Neural cell (in vitro differentiated cells): ENCODE measurements around the gene TSPAN9. TPM values are rescaled to one million over a fixed set of nuclear protein-coding genes. Genes with fewer than 3 reads are reported as not detected.

Source experiments
- H2AFZ ChIP-seq: fragments of 200-600, 300-800 bp; sonication (generic), shearing (Covaris generic); 2 replicates; pipeline ENCODE4 v1.6.0; 2014; ENCODE audit warnings: low read depth, mild to moderate bottlenecking, antibody characterized with exemption, low read length, moderate library complexity
- H3F3A ChIP-seq: fragments of 200-600 bp; shearing (Covaris generic); 2 replicates; pipeline ENCODE4 v1.6.1; 2016; ENCODE audit warnings: mild to moderate bottlenecking, moderate library complexity, mixed read lengths, antibody characterized with exemption, low read length; ENCODE audit not compliant: insufficient read depth, poor library complexity, severe bottlenecking
- H3K27ac ChIP-seq: fragments of 200-600, 300-800 bp; sonication (generic), shearing (Covaris generic); 2 replicates; pipeline ENCODE4 v1.5.1; 2014; ENCODE audit warnings: mild to moderate bottlenecking, low read length, moderate library complexity
- H3K27me3 ChIP-seq: fragments of 300-800, 200-600 bp; sonication (generic), shearing (Covaris generic); 2 replicates; pipeline ENCODE4 v1.6.0; 2014; ENCODE audit warnings: mild to moderate bottlenecking, low read depth, low read length, moderate library complexity; ENCODE audit not compliant: insufficient read depth
- H3K36me3 ChIP-seq: fragments of 300-800, 200-600 bp; sonication (generic), shearing (Covaris generic); 2 replicates; pipeline ENCODE4 v1.5.1; 2014; ENCODE audit warnings: mild to moderate bottlenecking, antibody characterized with exemption, low read length, moderate library complexity; ENCODE audit not compliant: insufficient read depth
- H3K4me2 ChIP-seq: fragments of 300-800, 200-600 bp; sonication (generic), shearing (Covaris generic); 2 replicates; pipeline ENCODE4 v1.6.0; 2014; ENCODE audit warnings: mild to moderate bottlenecking, low read length
- H3K4me3 ChIP-seq: fragments of 300-800, 200-600 bp; sonication (generic), shearing (Covaris generic); 2 replicates; pipeline ENCODE4 v1.5.1; 2014; ENCODE audit warnings: mild to moderate bottlenecking, low read length, moderate library complexity
- H3K79me2 ChIP-seq: fragments of 200-600 bp; shearing (Covaris generic); replicated peaks from 2 replicates; pipeline ENCODE4 v1.6.0; 2014; ENCODE audit warnings: mild to moderate bottlenecking, low read length, moderate library complexity; ENCODE audit not compliant: insufficient read depth
- H3K9ac ChIP-seq: fragments of 300-800, 200-600 bp; sonication (generic), shearing (Covaris generic); 2 replicates; pipeline ENCODE4 v1.6.1; 2016; ENCODE audit warnings: mild to moderate bottlenecking, low read length, mixed read lengths
- H3K9me2 ChIP-seq: fragments of 200-600 bp; shearing (Covaris generic); 2 replicates; pipeline ENCODE4 v1.6.1; 2016; ENCODE audit warnings: mild to moderate bottlenecking, low read length, mixed read lengths; ENCODE audit not compliant: insufficient read depth
- H3K9me3 ChIP-seq: fragments of 200-600, 300-800 bp; sonication (generic), shearing (Covaris generic); 2 replicates; pipeline ENCODE4 v1.6.1; 2016; ENCODE audit warnings: mild to moderate bottlenecking, mixed run types, low read length, moderate library complexity, mixed read lengths
- H4K20me1 ChIP-seq: fragments of 200-600 bp; shearing (Covaris generic); 2 replicates; pipeline ENCODE4 v1.6.1; 2016; ENCODE audit warnings: mild to moderate bottlenecking, mixed run types; ENCODE audit not compliant: insufficient read depth
- EP300 ChIP-seq: fragments of 450-650 bp; conservative IDR thresholded peaks from 2 replicates; pipeline ENCODE4 v1.6.1; 2014; ENCODE audit warnings: antibody characterized with exemption, mild to moderate bottlenecking, moderate library complexity; ENCODE audit not compliant: poor library complexity, severe bottlenecking
- EZH2 ChIP-seq: fragments of 200-600, 300-800 bp; shearing (Covaris generic), sonication (generic); IDR thresholded peaks from 2 replicates; pipeline ENCODE4 v1.6.1; 2014; ENCODE audit warnings: antibody characterized with exemption, low read length, borderline replicate concordance, mild to moderate bottlenecking; ENCODE audit not compliant: insufficient read depth, poor library complexity, severe bottlenecking
- MXI1 ChIP-seq: fragments of 450-650 bp; conservative IDR thresholded peaks from 2 replicates; pipeline ENCODE4 v1.6.1; 2014; ENCODE audit warnings: antibody characterized with exemption, mild to moderate bottlenecking; ENCODE audit not compliant: poor library complexity, severe bottlenecking
- POLR2AphosphoS5 ChIP-seq: IDR thresholded peaks from 2 replicates; pipeline ENCODE4 v1.6.1; 2012
- RAD21 ChIP-seq: fragments of 450-650 bp; conservative IDR thresholded peaks from 2 replicates; pipeline ENCODE4 v1.6.1; 2014; ENCODE audit warnings: antibody characterized with exemption, mild to moderate bottlenecking, moderate library complexity
- SMC3 ChIP-seq: fragments of 450-650 bp; conservative IDR thresholded peaks from 2 replicates; pipeline ENCODE4 v1.6.1; 2014; ENCODE audit warnings: antibody characterized with exemption, mild to moderate bottlenecking, moderate library complexity; ENCODE audit not compliant: poor library complexity
- TAF1 ChIP-seq: IDR thresholded peaks from 2 replicates; pipeline ENCODE4 v1.6.1; 2012; ENCODE audit warnings: low read depth
- polyA plus RNA-seq: library from polyadenylated mRNA; depleted of rRNA; stranded (reverse); fragments of >200 nt; gene quantifications from 2 replicates; pipeline ENCODE4 v1.2.3, GENCODE V29; 2014
- TF ChIP-seq, protein P1 (sequence below): IDR thresholded peaks from 2 replicates; pipeline ENCODE4 v1.6.1; 2012; ENCODE audit warnings: borderline replicate concordance
- TF ChIP-seq, protein P2 (sequence below): fragments of 450-650 bp; IDR thresholded peaks from 2 replicates; pipeline ENCODE4 v1.5.1; 2014; ENCODE audit warnings: antibody characterized with exemption, mild to moderate bottlenecking, moderate library complexity; ENCODE audit not compliant: poor library complexity, severe bottlenecking

Gene TSPAN9
- polyA plus RNA-seq, 1 donor from 2014 or later: 11.9 TPM

DNA sequence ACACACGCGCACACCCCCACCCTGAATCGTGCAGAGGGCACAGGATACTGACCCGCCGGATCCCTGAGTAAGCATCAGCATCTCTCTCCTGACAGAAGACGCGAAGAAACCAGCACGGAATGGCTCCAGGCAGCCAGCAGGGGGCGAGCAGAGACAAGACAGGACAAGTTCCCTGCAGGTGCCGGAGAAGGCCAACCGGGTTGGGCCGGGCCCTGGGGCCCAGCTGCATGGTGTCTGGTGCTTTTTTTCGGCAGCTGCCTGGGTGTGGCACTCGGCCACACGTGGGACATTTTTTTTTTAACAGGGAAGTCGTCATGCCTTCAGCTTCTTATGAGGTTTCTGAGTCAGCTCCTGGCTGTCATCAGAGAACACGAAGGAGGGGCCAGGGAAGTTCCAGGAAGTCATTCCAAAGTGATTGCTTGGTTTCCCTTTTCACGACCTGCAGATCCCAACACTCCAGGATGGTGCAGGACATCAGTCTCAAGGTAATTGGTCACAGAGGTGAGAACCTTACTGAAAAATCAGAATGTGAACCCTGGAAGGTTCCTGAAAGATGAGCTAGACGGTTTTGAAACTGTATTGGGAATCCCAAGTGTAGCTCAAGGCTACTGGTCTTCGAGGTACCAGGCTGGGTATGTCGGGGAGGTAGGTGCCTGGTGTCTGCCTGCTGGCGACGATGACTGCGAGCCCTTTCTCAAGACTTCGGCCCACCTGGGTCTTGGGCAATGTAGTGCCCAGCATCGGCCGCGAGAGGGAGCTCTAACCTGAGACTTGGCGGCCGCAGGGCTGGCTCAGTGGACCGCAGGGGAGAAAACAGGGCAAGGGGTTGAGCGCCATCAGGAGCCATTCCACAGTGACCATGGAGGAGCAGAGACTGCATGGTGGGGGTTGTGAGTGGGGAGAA is 223.0 kb downstream of the TSPAN9 start:
- no peak overlapping the region for H3K9ac ChIP-seq
- no peaks in the 10 kb centered on the region for H3K36me3 ChIP-seq
- H3K27me3 ChIP-seq: no peaks in the 10 kb centered on the region
- H2AFZ ChIP-seq: no peak overlapping the region
- no peaks in the 10 kb centered on the region for H4K20me1 ChIP-seq
- no peaks in the 10 kb centered on the region for H3K9me3 ChIP-seq
- no peak overlapping the region for H3K4me3 ChIP-seq
- H3K9me2 ChIP-seq: no peaks in the 10 kb centered on the region
- TF ChIP-seq RAD21 (peak; percentile 90), EP300 (no peak), MXI1 (no peak), EZH2 (no peak), TAF1 (no peak), SMC3 (peak; percentile 95), POLR2AphosphoS5 (no peak)
- TF ChIP-seq, protein P1, sequence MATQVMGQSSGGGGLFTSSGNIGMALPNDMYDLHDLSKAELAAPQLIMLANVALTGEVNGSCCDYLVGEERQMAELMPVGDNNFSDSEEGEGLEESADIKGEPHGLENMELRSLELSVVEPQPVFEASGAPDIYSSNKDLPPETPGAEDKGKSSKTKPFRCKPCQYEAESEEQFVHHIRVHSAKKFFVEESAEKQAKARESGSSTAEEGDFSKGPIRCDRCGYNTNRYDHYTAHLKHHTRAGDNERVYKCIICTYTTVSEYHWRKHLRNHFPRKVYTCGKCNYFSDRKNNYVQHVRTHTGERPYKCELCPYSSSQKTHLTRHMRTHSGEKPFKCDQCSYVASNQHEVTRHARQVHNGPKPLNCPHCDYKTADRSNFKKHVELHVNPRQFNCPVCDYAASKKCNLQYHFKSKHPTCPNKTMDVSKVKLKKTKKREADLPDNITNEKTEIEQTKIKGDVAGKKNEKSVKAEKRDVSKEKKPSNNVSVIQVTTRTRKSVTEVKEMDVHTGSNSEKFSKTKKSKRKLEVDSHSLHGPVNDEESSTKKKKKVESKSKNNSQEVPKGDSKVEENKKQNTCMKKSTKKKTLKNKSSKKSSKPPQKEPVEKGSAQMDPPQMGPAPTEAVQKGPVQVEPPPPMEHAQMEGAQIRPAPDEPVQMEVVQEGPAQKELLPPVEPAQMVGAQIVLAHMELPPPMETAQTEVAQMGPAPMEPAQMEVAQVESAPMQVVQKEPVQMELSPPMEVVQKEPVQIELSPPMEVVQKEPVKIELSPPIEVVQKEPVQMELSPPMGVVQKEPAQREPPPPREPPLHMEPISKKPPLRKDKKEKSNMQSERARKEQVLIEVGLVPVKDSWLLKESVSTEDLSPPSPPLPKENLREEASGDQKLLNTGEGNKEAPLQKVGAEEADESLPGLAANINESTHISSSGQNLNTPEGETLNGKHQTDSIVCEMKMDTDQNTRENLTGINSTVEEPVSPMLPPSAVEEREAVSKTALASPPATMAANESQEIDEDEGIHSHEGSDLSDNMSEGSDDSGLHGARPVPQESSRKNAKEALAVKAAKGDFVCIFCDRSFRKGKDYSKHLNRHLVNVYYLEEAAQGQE: no peak
- TF ChIP-seq, protein P2, sequence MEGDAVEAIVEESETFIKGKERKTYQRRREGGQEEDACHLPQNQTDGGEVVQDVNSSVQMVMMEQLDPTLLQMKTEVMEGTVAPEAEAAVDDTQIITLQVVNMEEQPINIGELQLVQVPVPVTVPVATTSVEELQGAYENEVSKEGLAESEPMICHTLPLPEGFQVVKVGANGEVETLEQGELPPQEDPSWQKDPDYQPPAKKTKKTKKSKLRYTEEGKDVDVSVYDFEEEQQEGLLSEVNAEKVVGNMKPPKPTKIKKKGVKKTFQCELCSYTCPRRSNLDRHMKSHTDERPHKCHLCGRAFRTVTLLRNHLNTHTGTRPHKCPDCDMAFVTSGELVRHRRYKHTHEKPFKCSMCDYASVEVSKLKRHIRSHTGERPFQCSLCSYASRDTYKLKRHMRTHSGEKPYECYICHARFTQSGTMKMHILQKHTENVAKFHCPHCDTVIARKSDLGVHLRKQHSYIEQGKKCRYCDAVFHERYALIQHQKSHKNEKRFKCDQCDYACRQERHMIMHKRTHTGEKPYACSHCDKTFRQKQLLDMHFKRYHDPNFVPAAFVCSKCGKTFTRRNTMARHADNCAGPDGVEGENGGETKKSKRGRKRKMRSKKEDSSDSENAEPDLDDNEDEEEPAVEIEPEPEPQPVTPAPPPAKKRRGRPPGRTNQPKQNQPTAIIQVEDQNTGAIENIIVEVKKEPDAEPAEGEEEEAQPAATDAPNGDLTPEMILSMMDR: peak; percentile 88
- no peak overlapping the region for H3K4me2 ChIP-seq
- H3F3A ChIP-seq: no peaks in the 10 kb centered on the region
- H3K27ac ChIP-seq: no peak overlapping the region
- no peaks in the 10 kb centered on the region for H3K79me2 ChIP-seq

DNA sequence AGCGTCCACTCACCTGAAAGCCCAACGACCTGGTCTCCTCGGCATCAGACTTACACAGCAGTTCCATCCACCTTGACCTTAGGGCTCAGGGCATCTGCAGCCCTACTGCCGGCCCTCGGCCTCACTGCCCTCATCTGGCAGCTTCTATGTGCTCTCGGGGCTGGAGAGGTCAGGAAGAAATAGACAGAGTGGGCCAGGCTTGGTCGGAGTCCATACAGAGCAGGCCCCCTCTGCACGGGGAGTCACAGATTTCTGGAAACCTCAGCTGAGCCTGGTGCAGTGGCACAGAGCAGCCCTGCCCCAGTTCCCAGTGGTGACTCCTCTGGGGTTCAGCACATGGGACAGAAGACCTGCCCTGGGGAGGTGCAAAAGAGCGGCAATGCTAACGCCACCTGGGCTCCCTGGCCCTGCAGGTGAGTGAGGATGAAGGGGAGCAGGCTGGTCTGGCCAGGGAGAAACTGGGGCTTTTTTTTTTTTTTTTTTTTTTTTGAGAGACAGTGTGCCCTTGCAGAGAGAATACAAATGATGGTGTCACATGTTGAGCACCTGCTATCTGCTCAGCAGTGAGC is 223.7 kb downstream of the TSPAN9 start:
- no peaks in the 10 kb centered on the region for H3K36me3 ChIP-seq
- H3K9me2 ChIP-seq: no peaks in the 10 kb centered on the region
- TF ChIP-seq SMC3 (peak; percentile 6), RAD21 (no peak)
- H3K79me2 ChIP-seq: no peaks in the 10 kb centered on the region
- H3K9ac ChIP-seq: no peak overlapping the region
- H3K9me3 ChIP-seq: no peaks in the 10 kb centered on the region
- no peak overlapping the region for H2AFZ ChIP-seq
- H3K27ac ChIP-seq: no peak overlapping the region
- H3F3A ChIP-seq: no peaks in the 10 kb centered on the region
- H4K20me1 ChIP-seq: no peaks in the 10 kb centered on the region
- H3K4me3 ChIP-seq: no peak overlapping the region
- H3K27me3 ChIP-seq: no peaks in the 10 kb centered on the region
- H3K4me2 ChIP-seq: no peak overlapping the region
